Activated CD4-positive, CD25-positive, alpha-beta regulatory T cell treated with anti-CD3 and anti-CD28 coated beads, Interleukin-2, amount 50 U/mL, for 16 hours (primary cell): ENCODE data around the gene IGFALS.

Source experiments
- DNase-seq: peaks from one replicate; pipeline ENCODE4 v3.0.0-alpha.2; 2020; ENCODE audit warnings: low read depth, low spot score

The IGFALS gene

DNA sequence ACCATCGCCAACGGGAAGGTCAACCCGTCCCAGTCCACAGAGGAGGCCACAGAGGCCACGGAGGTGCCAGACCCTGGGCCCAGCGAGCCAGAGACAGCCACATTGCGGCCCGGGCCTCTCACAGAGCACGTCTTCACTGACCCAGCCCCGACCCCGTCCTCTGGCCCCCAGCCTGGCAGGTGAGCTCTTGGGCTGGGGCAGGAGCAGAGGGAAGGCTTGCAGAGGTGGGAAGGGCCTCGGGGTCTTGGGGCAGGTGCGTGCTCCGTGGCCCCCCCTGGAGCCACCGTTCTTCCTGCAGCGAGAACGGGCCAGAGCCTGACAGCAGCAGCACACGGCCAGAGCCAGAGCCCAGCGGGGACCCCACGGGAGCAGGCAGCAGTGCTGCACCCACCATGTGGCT is 27.3 kb downstream of the IGFALS start:
- no peak for DNase-seq

DNA sequence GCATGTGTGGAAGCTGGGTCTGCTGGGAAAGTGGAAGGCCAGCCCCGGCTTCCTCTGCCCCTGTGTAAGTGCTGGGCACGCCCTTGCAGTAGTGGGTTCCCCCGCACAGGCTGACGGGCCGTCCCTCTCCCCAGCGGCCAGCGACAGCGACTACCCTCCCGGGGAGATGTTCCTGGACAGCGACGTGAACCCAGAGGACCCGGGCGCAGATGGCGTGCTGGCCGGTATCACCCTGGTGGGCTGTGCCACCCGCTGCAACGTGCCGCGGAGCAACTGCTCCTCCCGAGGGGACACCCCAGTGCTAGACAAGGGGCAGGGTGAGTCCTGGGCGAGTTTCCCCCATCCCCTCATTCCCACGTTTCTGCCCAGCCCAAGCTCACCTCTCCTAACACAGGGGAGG is 27.7 kb downstream of the IGFALS start:
- DNase-seq, result no peak

DNA sequence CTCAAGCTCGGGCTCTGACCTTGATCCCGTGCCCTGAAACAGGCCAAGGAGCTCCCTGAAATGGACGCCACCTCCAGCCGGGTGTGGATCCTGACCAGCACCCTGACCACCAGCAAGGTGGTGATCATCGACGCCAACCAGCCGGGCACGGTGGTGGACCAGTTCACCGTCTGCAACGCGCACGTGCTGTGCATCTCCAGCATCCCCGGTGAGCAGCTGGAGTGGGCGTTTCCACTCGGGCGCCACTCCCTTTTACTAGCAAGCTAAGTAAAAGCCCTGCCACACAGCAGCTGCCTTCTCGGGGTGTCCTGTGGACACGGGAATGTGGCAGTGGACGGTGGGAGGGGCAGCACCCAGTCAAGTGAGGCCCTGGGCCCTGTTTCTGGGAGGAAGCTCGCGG is 28.5 kb downstream of the IGFALS start:
- no peak for DNase-seq

DNA sequence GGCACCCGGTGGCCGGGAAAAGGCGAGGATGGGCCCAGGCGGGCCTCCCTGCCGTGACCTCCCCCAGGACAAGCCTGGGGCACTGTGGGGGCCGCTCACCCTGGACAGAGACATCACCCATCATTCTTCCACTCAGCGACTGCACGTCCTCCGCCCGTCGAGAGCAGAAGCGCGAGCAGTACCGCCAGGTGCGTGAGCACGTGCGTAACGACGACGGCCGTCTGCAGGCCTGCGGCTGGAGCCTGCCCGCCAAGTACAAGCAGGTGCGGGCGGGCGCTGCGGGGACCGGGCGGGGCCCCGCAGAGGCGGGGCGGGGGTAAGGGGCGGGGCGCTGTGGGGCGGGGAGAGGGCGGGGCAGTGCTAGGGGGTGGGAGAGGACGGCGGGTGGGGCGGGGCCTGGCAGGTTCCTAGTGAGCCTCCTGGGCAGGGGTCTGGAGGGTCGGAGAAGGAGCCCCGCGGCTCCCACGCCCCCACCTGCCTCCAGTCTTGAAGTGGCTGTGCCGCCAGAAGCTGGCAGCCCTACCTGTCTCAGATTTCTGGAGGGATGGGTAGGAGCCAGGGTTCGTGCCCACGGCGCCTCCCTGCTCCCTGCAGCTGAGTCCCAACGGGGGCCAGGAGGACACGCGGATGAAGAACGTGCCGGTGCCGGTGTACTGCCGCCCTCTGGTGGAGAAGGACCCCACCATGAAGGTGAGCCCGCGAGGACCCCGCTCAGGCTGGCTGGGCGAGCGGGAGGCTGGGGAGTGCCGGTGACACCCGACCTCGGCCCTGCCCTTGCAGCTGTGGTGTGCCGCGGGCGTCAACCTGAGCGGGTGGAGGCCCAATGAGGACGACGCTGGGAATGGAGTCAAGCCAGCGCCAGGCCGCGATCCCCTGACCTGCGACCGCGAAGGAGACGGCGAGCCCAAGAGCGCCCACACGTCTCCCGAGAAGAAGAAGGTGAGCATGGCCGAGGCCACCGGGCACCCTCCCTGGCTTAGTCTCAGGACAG is 29.7 kb downstream of the IGFALS start:
- DNase-seq, result no peak

DNA sequence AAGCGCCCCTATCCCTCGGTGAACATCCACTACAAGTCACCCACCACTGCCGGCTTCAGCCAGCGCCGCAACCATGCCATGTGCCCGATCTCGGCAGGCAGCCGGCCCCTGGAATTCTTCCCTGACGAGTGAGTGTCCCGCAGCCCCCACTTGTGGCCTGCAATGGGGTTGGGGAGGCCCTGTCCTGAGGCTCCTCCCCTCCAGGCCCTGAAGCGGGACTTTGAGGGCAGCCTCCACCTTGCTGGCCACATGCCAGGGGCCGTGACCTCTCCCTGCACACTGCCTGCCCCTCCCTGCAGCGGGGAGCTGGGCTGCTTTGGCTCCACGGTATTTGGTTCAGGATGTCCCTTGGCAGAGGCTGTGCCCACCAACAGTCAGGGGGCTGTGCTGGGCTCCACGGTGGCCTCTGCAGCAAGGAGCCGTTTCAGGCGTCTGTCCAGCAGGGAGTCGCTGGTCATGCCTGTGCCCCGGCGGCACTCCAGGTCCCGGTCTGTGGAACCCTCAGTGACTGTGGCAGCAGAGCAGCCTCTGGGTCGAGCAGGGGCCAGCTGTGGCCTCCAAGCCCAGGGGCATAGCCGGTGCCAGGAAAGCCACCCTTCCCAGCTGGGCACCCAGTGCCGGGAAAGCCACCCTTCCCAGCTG is 30.5 kb downstream of the IGFALS start:
- no peak for DNase-seq

DNA sequence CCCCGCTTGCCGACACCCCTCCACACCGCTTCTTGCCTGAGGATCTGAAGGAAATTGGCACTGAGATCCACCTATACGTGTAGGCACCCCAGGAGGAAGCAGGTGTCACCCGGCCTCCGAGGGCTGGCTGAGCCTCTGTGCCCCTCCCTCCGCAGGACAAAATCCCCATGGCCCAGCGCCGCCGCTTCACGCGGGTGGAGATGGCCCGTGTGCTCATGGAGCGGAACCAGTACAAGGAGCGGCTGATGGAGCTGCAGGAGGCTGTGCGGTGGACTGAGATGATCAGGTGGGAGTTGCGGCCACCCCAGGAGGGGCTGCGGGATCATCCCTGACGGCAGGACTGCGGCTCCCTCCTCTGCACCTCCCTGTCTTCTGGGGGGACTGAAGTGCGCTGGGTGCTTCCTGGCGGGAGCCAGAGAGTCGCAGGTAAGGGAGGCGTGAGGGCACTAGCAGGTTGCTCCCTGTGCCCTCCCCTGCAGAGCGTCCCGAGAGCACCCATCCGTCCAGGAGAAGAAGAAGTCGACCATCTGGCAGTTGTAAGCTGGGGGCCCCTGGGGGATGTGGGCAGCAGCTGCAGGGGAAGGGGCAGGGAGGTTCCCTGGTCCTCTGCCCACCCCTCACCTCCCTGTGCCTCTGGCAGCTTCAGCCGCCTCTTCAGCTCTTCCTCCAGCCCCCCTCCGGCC is 31.2 kb downstream of the IGFALS start:
- no peak for DNase-seq

DNA sequence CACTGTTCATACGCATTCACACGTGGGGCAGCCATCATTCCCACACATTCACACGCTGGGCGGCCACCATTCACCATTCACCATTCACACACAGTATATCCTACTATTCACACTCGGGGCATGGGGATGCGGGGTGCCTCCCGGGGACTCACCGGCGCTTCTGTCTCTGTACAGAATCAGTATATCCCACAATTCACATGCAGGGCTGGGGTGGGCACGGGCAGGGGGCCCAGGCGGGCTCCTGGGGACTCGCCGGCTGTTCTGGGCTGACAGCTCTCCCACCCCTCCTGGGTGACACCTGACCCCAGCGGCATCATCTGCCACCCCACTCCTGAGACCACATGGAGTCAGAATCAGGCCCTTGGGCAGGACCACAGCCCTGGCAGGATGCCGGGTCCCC is 31.8 kb downstream of the IGFALS start:
- no peak for DNase-seq

DNA sequence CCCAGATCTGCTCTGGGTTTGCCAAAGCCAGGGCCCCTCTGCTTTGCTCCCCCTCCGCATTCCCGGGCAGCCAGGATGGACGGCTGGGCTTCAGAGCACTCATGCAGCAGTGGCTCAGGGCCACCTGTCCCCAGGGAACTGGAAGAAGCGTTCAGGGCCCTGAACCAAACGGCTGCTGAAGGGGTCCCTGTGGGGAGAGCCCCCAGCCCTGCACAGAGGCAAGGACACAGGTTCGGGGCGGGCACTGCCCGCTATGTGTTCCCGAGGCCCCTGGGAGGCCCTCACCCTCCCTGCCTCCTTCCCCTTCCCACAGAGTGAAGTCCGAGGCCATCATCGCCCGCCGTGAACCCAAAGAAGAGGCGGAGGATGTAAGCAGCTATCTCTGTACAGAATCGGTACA is 32.6 kb downstream of the IGFALS start:
- no peak for DNase-seq

DNA sequence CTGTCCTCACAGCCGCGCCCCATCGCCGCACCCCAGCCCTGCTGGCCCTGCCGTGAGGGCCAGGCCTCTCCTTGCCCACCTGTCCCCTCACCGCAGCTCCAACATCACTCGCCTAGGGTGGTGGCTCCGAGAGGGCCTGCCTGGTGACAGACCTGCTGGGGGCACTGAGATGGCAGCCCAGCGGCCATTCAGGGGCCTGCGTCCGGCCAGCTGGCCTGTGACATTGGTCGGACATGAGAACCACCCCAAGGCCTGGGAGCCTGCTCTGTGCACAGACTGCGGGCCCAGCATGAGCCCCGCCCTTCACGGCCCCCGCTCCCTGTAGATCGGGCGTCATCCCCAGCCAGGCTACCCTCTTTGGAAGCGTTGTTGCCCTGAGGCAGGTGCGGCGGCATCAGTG is 34.0 kb downstream of the IGFALS start:
- DNase-seq, result no peak

DNA sequence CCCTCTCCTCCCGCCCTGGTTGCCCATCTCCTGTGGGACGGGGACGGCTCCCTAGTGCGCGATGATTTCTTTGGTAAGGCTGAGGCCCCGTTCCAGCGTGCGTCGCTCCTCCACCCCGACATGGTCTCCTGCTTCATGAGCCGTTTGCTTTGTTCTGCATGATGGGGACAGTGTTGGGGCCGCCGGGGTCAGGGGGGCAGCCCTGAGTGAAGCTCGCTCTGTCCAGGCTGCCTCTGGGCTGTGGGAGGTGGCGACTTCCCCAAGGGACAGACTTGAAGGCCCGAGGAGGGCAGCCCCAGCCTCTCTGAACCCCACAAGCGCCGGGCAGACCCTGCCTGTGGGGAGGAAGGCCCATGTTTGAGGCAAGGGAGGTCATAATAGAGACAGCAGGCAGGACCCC is 34.6 kb downstream of the IGFALS start:
- no peak for DNase-seq

DNA sequence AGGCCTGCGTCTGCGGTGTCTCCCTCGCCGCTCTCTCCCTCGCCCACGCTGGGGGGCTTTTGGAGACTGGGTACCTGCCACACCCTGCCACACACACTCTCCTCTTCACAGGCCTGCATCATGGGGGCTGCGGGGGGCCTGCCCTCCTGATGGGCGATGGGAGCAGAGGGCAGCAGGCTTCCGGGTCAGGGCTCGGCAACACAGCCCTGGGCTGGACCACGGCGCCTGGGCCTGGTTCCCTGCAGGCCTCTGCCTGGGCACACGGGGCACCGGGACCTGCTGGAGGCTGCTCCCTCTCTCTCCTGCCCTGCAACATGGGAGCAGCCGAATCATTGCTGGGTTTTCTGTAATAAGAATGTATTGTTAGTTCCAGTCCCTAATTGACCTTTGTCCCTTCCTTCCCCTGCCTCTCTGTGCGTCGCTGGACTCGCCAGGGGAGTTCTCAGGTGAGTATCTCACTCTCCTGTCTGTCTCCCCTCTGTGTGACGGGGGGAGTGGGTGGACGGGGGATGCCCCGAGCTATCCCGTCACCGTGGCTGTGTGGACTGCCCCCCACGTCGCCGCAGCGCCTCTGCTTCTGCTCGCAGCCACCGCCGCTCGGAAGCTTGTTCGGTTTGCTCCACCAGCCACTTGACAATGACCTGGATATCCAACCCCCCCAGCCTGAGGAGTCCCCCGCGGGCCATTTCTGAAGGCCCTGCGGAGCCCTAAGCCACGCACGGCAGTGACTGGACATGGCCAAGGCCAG is 35.6 kb downstream of the IGFALS start:
- no peak for DNase-seq

DNA sequence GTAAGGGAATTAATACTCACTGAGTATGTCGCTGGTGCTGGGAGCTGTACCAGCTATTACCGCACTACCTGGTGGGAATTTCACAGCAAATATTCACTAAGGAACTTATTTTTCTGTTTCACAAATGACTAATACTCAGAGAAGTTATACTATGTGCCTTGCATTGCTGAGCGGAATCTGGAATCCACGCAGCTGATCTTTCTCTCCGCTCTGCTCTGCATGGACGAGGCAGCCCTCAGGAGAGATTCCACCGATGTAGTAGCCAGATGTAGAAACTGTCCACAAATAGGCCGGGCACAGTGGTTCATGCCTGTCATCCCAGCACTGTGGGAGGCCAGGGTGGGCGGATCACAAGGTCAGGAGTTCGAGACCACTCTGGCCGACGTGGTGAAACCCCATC is 39.3 kb downstream of the IGFALS start:
- no peak for DNase-seq

DNA sequence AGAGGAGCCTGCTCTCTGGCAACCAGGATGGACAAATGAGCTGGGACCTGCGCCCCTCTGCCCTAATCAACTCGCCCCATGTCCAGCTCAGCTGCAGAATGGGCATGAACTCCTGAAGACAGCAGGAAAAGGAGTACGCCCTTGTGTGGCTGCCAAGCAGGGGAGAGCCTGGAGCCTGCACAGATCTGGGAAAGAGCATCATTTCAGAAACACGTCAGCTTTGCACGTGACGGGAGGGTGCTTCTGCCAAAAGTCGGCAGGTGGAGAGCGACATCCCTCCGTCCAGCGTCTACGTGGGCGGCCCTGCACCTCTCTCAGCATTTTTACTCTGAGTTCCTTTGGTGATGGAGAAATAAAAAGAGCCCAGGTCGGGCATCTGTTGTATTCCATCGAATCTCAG is 40.7 kb downstream of the IGFALS start:
- DNase-seq, result no peak

DNA sequence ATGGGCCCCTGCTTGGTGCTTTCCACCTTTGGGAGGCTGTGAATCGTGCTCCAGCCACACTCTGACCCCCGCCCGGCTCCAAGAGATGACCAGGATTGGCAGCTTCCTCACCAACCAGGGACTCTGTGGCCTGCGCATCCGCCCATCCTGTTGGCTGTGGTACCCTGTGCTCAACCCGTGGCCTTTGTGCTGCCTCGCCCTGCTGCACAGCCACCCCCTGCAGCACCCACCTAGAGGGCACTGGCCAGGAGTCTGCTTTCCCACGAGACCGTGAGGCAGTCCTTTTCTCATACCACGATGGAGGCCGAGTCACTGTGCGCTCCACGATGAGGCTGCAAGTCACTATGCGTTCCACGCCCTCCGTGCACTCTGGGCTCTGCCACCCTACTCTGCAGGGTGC is 41.6 kb downstream of the IGFALS start:
- DNase-seq, result no peak

DNA sequence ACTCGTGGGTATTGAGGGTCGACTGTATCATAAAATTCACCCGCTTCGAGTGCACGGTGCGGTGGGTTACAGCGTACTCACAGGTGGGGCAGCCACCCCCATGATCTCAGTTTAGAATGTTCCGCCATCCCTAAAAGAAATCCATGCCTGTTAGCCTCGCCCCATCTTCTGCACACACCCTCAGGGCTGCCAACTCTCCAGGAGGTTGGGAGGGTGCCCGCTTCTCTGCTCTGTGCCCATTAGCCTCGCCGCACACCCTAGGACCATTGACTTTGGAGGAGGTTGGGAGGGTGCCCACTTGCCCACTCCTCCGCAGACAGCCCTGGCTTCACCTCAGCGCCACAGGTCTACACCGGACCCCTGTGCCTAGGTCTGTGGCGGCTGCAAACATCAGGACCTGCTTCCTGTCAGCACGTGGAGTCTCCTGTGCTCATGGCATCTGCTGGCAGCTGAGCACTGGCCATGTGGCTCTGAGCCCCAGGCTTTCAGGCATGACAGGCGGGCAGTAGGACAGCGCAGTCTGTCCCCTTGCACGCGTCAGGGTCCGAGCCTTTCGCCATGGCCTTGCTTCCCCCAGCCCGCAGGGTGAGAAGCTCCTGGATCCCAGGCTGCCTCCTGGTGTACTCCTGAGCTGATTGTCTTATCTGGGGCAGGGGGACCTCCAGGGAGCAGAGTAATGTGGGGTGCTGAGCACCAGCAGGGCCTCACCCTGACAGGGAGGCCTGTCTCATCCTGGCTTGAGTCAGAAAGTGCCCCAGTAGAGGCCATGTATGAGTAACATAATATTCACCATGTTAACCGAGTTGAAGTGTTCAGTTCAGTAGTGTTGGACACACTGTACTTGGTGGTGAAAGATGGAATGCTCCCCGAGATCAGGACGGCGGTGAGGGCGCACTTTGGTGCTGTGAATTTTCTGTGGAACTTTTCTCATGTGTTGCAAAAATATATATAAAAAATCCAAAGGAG is 44.1 kb downstream of the IGFALS start:
- DNase-seq, result no peak

DNA sequence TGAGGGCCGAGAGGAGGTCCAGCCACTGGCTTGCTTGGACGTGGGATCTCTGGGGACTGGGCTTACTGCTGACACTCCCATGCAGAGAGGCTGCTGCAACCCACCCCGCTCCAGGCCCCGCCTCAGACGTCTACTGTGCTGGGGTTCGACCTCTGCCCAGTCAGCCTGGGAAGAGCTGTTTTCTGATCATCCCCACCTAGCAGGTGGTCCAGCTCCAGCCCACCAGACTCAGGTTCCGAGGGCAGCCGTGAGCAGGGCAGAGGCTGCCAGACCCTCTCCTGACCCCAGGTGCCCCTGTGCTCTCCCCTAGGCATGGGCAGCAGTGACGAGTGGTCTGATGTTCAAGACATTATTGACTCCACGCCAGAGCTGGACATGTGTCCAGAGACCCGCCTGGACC is 45.6 kb downstream of the IGFALS start:
- no peak for DNase-seq

DNA sequence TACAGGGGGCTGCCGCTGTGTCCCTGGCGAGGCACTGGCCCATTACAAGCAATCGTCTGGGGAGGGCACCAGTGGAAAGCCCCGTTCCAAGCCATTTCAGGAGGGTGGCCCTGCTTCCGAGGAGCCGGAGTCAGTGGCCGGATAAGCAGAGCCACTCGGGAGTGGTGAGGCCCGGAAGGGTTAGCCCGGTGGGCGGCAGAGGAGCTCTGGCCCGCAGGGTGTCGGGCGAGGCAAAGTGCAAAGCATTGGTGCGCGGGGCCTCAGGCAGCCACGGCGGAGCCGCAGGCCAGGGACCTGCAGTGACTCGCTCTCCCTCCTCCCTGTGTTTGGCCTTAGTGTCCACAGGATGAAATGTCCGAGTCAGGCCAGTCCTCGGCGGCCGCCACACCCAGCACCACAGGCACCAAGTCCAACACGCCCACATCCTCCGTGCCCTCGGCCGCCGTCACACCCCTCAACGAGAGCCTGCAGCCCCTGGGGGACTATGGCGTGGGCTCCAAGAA is 46.8 kb downstream of the IGFALS start:
- DNase-seq, result no peak

DNA sequence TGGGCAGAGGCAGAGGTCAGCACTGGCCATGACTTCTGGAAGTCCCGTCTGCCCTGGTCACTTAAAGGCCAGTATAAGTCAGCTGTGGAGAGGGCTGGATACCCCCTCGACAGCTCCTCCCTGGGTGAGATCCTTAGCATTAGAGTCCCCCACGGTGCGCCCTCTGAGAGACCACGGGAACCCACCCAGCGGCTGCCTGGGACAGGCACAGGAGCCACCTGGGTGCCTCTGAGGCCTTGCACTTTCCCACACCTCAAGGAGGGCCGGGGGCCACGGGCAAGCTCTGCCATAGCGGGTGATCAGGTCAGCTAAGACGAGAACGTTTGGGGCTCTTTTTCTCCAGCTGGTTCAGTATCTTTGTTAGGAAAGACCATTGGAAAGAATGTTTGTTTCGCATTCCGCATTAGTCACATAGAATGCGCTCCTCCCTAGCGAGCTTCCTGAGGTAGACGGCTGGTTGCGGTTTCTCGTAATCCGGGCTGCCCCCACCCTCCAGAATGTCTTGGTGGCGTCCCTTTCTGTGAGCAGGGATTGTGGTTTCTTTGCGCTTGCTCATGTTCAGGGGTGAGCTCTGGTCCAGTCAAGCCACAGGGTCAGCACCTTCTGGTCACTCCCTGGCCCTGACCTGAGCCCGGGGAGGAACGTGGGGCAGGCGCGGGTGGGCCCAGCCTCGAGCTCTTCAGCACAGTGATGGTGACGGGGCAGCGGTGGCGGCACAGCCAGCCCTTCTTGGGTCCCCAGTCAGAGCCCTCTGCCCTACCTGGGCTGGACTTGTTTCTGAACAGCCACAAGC is 47.4 kb downstream of the IGFALS start:
- DNase-seq, result no peak

DNA sequence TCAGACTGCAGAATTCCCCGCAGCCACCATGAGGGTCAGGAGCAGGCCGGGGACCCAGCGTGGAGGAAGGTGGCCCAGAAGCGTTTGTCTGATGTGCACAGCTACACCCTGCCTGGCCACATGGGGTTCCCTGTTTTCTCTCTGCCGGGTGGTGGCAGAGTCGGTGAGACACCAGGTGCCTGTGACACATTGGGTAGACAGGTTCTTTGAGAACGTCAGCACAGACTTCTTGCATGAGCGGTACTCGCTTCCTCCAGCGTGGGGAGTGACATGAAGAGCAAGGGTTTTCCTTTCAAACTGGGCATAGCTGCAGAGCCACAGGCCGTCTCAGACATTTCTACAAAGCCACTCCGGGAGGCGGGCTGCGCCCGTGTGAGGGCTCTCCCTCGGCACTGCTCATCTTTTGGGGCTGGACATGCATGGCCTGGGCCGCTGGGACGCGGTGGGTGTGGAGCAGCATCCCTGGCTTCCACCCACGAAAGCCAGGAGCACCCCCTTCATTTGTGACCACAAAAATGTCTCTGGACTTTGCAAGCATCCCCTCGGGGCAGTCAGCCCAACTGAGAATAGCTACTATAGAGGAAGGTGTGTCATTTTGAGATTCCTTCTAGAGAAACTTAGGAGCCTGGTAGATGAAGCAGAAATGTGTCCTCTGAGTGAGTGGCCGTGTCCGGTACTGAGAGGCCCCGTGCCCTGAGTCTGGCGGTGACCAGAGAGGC is 48.2 kb downstream of the IGFALS start:
- DNase-seq, result no peak
